ENCODE results near the gene STARD4. TPM values are rescaled to one million over a fixed set of nuclear protein-coding genes. Genes with fewer than 3 reads are reported as not detected.
A peak's percentile ranks its signal among the peaks of the same experiment; 100 is the strongest.

The STARD4 gene
- total RNA-seq, 4 donors from 2014 or later: 15.3 to 35.1 (median 27.1) TPM

- DNase-seq: no peak
Observed at GRCh38 chr5:111469293-111469896, 42.9 kb downstream of the STARD4 start.

GRCh38 chr5:111463311-111463710 is 49.0 kb downstream of the STARD4 start:
- no peaks in the 10 kb centered on the region for H3K4me1 ChIP-seq
- no peak overlapping the region for H3K4me3 ChIP-seq (replicated peaks in 1 of 3)
- TF ChIP-seq POLR2A (IDR thresholded peaks at IDR 0.05): no peak
- no peak for TF ChIP-seq CTCF (IDR thresholded peaks at IDR 0.05)
- DNase-seq: no peak
- no peaks in the 10 kb centered on the region for H3K9me3 ChIP-seq
- intact Hi-C loops (cut with DNase I): no loop called here
- no peaks in the 10 kb centered on the region for H3K36me3 ChIP-seq
- no peaks in the 10 kb centered on the region for H3K27me3 ChIP-seq
- no peak overlapping the region for H3K27ac ChIP-seq

More at GRCh38 chr5:111469293-111469896, 42.9 kb downstream of the STARD4 start:
- Histone ChIP-seq H3K27ac (no peak overlapping the region), H3K4me1 (no peaks in the 10 kb centered on the region), H3K36me3 (no peaks in the 10 kb centered on the region), H3K4me3 (replicated peaks in 1 of 3) (no peak overlapping the region), H3K9me3 (no peaks in the 10 kb centered on the region), H3K27me3 (no peaks in the 10 kb centered on the region)
- intact Hi-C loops (cut with DNase I): no loop called here
- WGBS, 2 donors: 67 to 71% methylated on average over 2 of the region's 2 CpGs
- TF ChIP-seq CTCF (IDR thresholded peaks at IDR 0.05) (no peak), POLR2A (IDR thresholded peaks at IDR 0.05) (no peak)

- 85 to 89% methylated on average over 2 of the region's 2 CpGs for WGBS, 2 donors
- Histone ChIP-seq H3K9me3 (no peaks in the 10 kb centered on the region), H3K4me1 (no peaks in the 10 kb centered on the region), H3K36me3 (no peaks in the 10 kb centered on the region), H3K4me3 (replicated peaks in 1 of 3) (no peak overlapping the region), H3K27me3 (no peaks in the 10 kb centered on the region), H3K27ac (no peak overlapping the region)
- intact Hi-C loops (cut with DNase I): no loop called here
- no peak for TF ChIP-seq POLR2A (IDR thresholded peaks at IDR 0.05)
- no peak for TF ChIP-seq CTCF (IDR thresholded peaks at IDR 0.05)
- no peak for DNase-seq
Observed at GRCh38 chr5:111461934-111462333, 50.4 kb downstream of the STARD4 start.

GRCh38 chr5:111461255-111461671 is 51.1 kb downstream of the STARD4 start:
- 44 to 45% methylated on average over 3 of the region's 3 CpGs for WGBS, 2 donors
- Histone ChIP-seq H3K27ac (no peak overlapping the region), H3K27me3 (no peaks in the 10 kb centered on the region), H3K4me3 (replicated peaks in 1 of 3) (no peak overlapping the region), H3K4me1 (no peaks in the 10 kb centered on the region), H3K9me3 (no peaks in the 10 kb centered on the region), H3K36me3 (no peaks in the 10 kb centered on the region)
- DNase-seq: no peak
- no peak for TF ChIP-seq POLR2A (IDR thresholded peaks at IDR 0.05)
- TF ChIP-seq CTCF (IDR thresholded peaks at IDR 0.05): peak in 1 of 6 experiments; percentile 22
- intact Hi-C loops (cut with DNase I): no loop called here

GRCh38 chr5:111454776-111455175 is 57.6 kb downstream of the STARD4 start:
- intact Hi-C loops (cut with DNase I): no loop called here
- H3K27ac ChIP-seq: no peak overlapping the region
- no peaks in the 10 kb centered on the region for H3K9me3 ChIP-seq
- DNase-seq: no peak
- 74% methylated on average over 2 of the region's 2 CpGs for WGBS, 2 donors
- H3K36me3 ChIP-seq: no peaks in the 10 kb centered on the region
- no peaks in the 10 kb centered on the region for H3K27me3 ChIP-seq
- H3K4me1 ChIP-seq: no peaks in the 10 kb centered on the region
- no peak for TF ChIP-seq POLR2A (IDR thresholded peaks at IDR 0.05)
- no peak for TF ChIP-seq CTCF (IDR thresholded peaks at IDR 0.05)
- no peak overlapping the region for H3K4me3 ChIP-seq (replicated peaks in 1 of 3)

Data from thyroid gland (tissue), 4 donors.